ENCODE results near the gene JARID2.

Gene JARID2

DNA sequence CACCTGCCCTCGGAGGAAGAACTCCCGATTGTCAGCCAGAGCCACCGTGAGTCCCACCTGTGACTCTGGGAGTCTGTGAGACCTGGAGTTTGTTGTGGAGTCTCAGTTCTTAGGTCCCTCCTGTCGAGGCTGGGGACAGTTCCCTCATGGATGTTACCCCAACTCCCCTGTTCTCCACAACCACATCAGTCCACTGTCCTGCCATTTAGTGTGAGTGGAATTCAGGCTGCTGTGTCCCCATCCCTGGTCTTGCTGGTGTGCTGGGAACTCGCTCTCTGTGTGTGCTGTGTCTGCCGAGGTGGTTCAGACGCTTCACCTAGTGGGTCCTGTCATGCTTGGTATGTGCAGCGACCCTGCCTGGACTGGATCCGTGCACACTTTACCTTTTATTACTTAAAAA lies 253.7 kb downstream of the JARID2 start:
- Histone ChIP-seq H3K9me3 (ENCODE audit: control insufficient read depth, insufficient read depth, low read depth, low read length) (no peaks in the 10 kb centered on the region), H3K4me3 (ENCODE audit: low read depth, low read length) (no peak overlapping the region), H3K4me1 (ENCODE audit: control insufficient read depth, insufficient read depth, low read length) (peaks cover 8% of the 10 kb centered on the region), H3K36me3 (ENCODE audit: control insufficient read depth in 2 of 2, insufficient read depth in 1 of 2, low read length in 2 of 2) (peaks cover 0 to 92% of the 10 kb centered on the region in 2 experiments; a peak in 1 of 3 replicates), H3K27ac (ENCODE audit: extremely low read depth, low read depth, low read length) (no peak overlapping the region)
- POLR2A ChIA-PET = no interaction called here
- no peak for TF ChIP-seq ZNF23 (tag by site-specific recombination; IDR thresholded peaks at IDR 0.05; ENCODE audit: borderline replicate concordance)
- no peak for TF ChIP-seq ZNF211 (tag by site-specific recombination; IDR thresholded peaks at IDR 0.05; ENCODE audit: low read depth)
- no peak for TF ChIP-seq ZFP69B (tag by site-specific recombination; IDR thresholded peaks at IDR 0.05)
- no peak for TF ChIP-seq ZNF521 (tag by site-specific recombination; IDR thresholded peaks at IDR 0.05)
- TF ChIP-seq ZNF558 (tag by site-specific recombination; IDR thresholded peaks at IDR 0.05) = no peak
- TF ChIP-seq ZNF580 (tag by site-specific recombination; IDR thresholded peaks at IDR 0.05) = no peak
- no peak for TF ChIP-seq ZSCAN23 (tag by site-specific recombination; IDR thresholded peaks at IDR 0.05)
- no peak for TF ChIP-seq GLI2 (tag by site-specific recombination; IDR thresholded peaks at IDR 0.05; ENCODE audit: borderline replicate concordance, low read depth)
- no peak for TF ChIP-seq ZFP37 (tag by site-specific recombination; IDR thresholded peaks at IDR 0.05)
- no peak for TF ChIP-seq ZNF324 (tag by site-specific recombination; IDR thresholded peaks at IDR 0.05)
- TF ChIP-seq, protein P1, sequence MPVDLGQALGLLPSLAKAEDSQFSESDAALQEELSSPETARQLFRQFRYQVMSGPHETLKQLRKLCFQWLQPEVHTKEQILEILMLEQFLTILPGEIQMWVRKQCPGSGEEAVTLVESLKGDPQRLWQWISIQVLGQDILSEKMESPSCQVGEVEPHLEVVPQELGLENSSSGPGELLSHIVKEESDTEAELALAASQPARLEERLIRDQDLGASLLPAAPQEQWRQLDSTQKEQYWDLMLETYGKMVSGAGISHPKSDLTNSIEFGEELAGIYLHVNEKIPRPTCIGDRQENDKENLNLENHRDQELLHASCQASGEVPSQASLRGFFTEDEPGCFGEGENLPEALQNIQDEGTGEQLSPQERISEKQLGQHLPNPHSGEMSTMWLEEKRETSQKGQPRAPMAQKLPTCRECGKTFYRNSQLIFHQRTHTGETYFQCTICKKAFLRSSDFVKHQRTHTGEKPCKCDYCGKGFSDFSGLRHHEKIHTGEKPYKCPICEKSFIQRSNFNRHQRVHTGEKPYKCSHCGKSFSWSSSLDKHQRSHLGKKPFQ (tag by site-specific recombination; IDR thresholded peaks at IDR 0.05) = no peak
- no peak for TF ChIP-seq KLF7 (tag by site-specific recombination; IDR thresholded peaks at IDR 0.05; ENCODE audit: borderline replicate concordance)
- no peak for TF ChIP-seq ZNF501 (tag by site-specific recombination; IDR thresholded peaks at IDR 0.05)
- TF ChIP-seq ZNF394 (tag by site-specific recombination; IDR thresholded peaks at IDR 0.05; ENCODE audit: borderline replicate concordance) = no peak
- no peak for TF ChIP-seq ZNF596 (tag by site-specific recombination; IDR thresholded peaks at IDR 0.05)
- TF ChIP-seq, protein P2, sequence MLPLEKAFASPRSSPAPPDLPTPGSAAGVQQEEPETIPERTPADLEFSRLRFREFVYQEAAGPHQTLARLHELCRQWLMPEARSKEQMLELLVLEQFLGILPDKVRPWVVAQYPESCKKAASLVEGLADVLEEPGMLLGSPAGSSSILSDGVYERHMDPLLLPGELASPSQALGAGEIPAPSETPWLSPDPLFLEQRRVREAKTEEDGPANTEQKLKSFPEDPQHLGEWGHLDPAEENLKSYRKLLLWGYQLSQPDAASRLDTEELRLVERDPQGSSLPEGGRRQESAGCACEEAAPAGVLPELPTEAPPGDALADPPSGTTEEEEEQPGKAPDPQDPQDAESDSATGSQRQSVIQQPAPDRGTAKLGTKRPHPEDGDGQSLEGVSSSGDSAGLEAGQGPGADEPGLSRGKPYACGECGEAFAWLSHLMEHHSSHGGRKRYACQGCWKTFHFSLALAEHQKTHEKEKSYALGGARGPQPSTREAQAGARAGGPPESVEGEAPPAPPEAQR (tag by site-specific recombination; IDR thresholded peaks at IDR 0.05) = no peak
- TF ChIP-seq PRDM1 (tag by site-specific recombination; IDR thresholded peaks at IDR 0.05) = no peak
- TF ChIP-seq ZNF433 (tag by site-specific recombination; IDR thresholded peaks at IDR 0.05; ENCODE audit: low read depth) = no peak
- no peak for TF ChIP-seq YY1 (tag by site-specific recombination; IDR thresholded peaks at IDR 0.05)
- CTCF ChIA-PET = no interaction called here

GRCh38 chr6:15500078-15500740 lies 254.3 kb downstream of the JARID2 start:
- Histone ChIP-seq H3K9me3 (ENCODE audit: control insufficient read depth, insufficient read depth, low read depth, low read length) (no peaks in the 10 kb centered on the region), H3K4me3 (ENCODE audit: low read depth, low read length) (no peak overlapping the region), H3K27ac (ENCODE audit: extremely low read depth, low read depth, low read length) (no peak overlapping the region), H3K4me1 (ENCODE audit: control insufficient read depth, insufficient read depth, low read length) (peaks cover 12% of the 10 kb centered on the region), H3K36me3 (ENCODE audit: control insufficient read depth in 2 of 2, insufficient read depth in 1 of 2, low read length in 2 of 2) (peaks cover 0 to 88% of the 10 kb centered on the region in 2 experiments; a peak in 1 of 3 replicates)
- ChIA-PET CTCF (no interaction called here), POLR2A (no interaction called here)
- TF ChIP-seq EGR2 (tag by site-specific recombination; IDR thresholded peaks at IDR 0.05; ENCODE audit: low read depth) (peak; percentile 92), ZFHX2 (tag by site-specific recombination; conservative IDR thresholded peaks at IDR 0.05) (peak; percentile 93), ZNF555 (tag by site-specific recombination; conservative IDR thresholded peaks at IDR 0.05) (no peak), KLF16 (tag by site-specific recombination; IDR thresholded peaks at IDR 0.05) (no peak)
